IMR-90 (cell line): ENCODE results near the gene RALGPS1. TPM values are rescaled to one million over a fixed set of nuclear protein-coding genes. Genes with fewer than 3 reads are reported as not detected.

Source experiments
- ATAC-seq: fragments of 200-7000 bp; cut with Tn5 transposase; 2 replicates; pipeline ENCODE4 v1.9.1; 2020; ENCODE audit warnings: low read depth, mild to moderate bottlenecking, moderate library complexity
- BruUV-seq: library from RNA; stranded (reverse); fragments of 400-500 nt; replicated peaks from 2 replicates; lab custom pipeline; 2021; lab: Mats Ljungman, UMichigan
- CTCF ChIA-PET: fragments of 300-600 bp; formaldehyde crosslinking; extraction: SDS; loops from one replicate; lab custom pipeline; 2021; ENCODE audit warnings: antibody characterized with exemption; lab: Yijun Ruan, JAX
- POLR2A ChIA-PET: fragments of 300-600 bp; sonication (Branson Sonifier 250); formaldehyde crosslinking; loops from one replicate; lab custom pipeline; 2022; ENCODE audit warnings: antibody characterized with exemption; ENCODE audit not compliant: unreplicated experiment; lab: Charles Lee
- DNase-seq: peaks from one replicate; pipeline ENCODE4 v3.0.0; 2013
- H2AFZ ChIP-seq: replicated peaks from 2 replicates; pipeline ENCODE3; 2013; ENCODE audit warnings: low read length, mild to moderate bottlenecking; ENCODE audit not compliant: poor library complexity
- H2AK5ac ChIP-seq: 2 replicates; pipeline ENCODE4 v1.6.1; 2013; ENCODE audit warnings: low read depth, low read length, inconsistent platforms
- H2AK9ac ChIP-seq: replicated peaks from 2 replicates; pipeline ENCODE3; 2013; ENCODE audit warnings: mild to moderate bottlenecking, low read depth, low read length, moderate library complexity; ENCODE audit not compliant: poor library complexity
- H2BK120ac ChIP-seq: 2 replicates; pipeline ENCODE4 v1.6.1; 2013; ENCODE audit warnings: low read depth, low read length, inconsistent platforms
- H2BK15ac ChIP-seq: 3 replicates; pipeline ENCODE4 v1.6.1; 2013; ENCODE audit warnings: low read depth, low read length, inconsistent platforms
- H2BK20ac ChIP-seq: 2 replicates; pipeline ENCODE4 v1.6.1; 2013; ENCODE audit warnings: low read depth, mild to moderate bottlenecking, inconsistent platforms, low read length, moderate library complexity
- H2BK5ac ChIP-seq: 2 replicates; pipeline ENCODE4 v1.6.1; 2013; ENCODE audit warnings: mild to moderate bottlenecking, low read depth, low read length, inconsistent platforms; ENCODE audit not compliant: poor library complexity, severe bottlenecking
- H3K14ac ChIP-seq: replicated peaks from 2 replicates; pipeline ENCODE4 v1.6.1; 2013; ENCODE audit warnings: low read depth, low read length, inconsistent platforms
- H3K18ac ChIP-seq: 2 replicates; pipeline ENCODE4 v1.6.1; 2013; ENCODE audit warnings: low read depth, low read length, control low read depth
- H3K23ac ChIP-seq: 2 replicates; pipeline ENCODE4 v1.6.1; 2013; ENCODE audit warnings: low read depth, low read length, inconsistent platforms
- H3K27ac ChIP-seq: 2 replicates; pipeline ENCODE4 v1.5.1; 2013; ENCODE audit warnings: mild to moderate bottlenecking, control low read depth, low read length; ENCODE audit not compliant: insufficient read depth
- H3K27me3 ChIP-seq: 2 replicates; pipeline ENCODE4 v1.6.1; 2013; ENCODE audit warnings: low read length; ENCODE audit not compliant: control insufficient read depth, insufficient read depth
- H3K36me3 ChIP-seq: 2 replicates; pipeline ENCODE4 v1.6.1; 2013; ENCODE audit warnings: low read length, mixed read lengths; ENCODE audit not compliant: control insufficient read depth, insufficient read depth
- H3K4ac ChIP-seq: 2 replicates; pipeline ENCODE4 v1.6.1; 2013; ENCODE audit warnings: low read depth, low read length, inconsistent platforms
- H3K4me1 ChIP-seq: 2 replicates; pipeline ENCODE4 v1.6.1; 2013; ENCODE audit warnings: low read length, mixed read lengths; ENCODE audit not compliant: control insufficient read depth, insufficient read depth
- H3K4me2 ChIP-seq: 2 replicates; pipeline ENCODE4 v1.6.1; 2013; ENCODE audit warnings: low read depth, mild to moderate bottlenecking, control low read depth, low read length, moderate library complexity
- H3K4me3 ChIP-seq: 2 replicates; pipeline ENCODE4 v1.5.1; 2013; ENCODE audit warnings: low read depth, mild to moderate bottlenecking, control low read depth, low read length, moderate library complexity; ENCODE audit not compliant: insufficient read depth
- H3K56ac ChIP-seq: 2 replicates; pipeline ENCODE4 v1.6.1; 2013; ENCODE audit warnings: low read length, inconsistent platforms; ENCODE audit not compliant: insufficient read depth; ENCODE audit errors: extremely low read depth
- H3K79me1 ChIP-seq, 2 experiments: 2 replicates each; pipeline ENCODE4 v1.6.1; 2013; ENCODE audit warnings: low read length in 2 of 2, inconsistent platforms in 1 of 2, low read depth in 1 of 2
- H3K9ac ChIP-seq: 2 replicates; pipeline ENCODE4 v1.6.1; 2013; ENCODE audit warnings: low read depth, low read length, control low read depth
- H3K9me1 ChIP-seq: 2 replicates; pipeline ENCODE4 v1.6.1; 2013; ENCODE audit warnings: low read length, inconsistent platforms; ENCODE audit not compliant: insufficient read depth
- H3K9me3 ChIP-seq: 2 replicates; pipeline ENCODE4 v1.6.1; 2013; ENCODE audit warnings: low read length; ENCODE audit not compliant: control insufficient read depth, insufficient read depth
- H4K20me1 ChIP-seq: 2 replicates; pipeline ENCODE4 v1.6.1; 2013; ENCODE audit warnings: low read length, inconsistent platforms; ENCODE audit not compliant: insufficient read depth
- H4K5ac ChIP-seq: 2 replicates; pipeline ENCODE4 v1.6.1; 2013; ENCODE audit warnings: mild to moderate bottlenecking, low read depth, low read length, control low read depth
- H4K8ac ChIP-seq, 2 experiments: 2 replicates each; pipeline ENCODE4 v1.6.1; 2013; ENCODE audit warnings: low read depth in 2 of 2, low read length in 2 of 2, control low read depth in 1 of 2, inconsistent platforms in 1 of 2
- H4K91ac ChIP-seq: 2 replicates; pipeline ENCODE4 v1.6.1; 2013; ENCODE audit warnings: low read depth, low read length, inconsistent platforms; ENCODE audit not compliant: insufficient read depth
- BHLHE40 ChIP-seq: fragments of 150-350 bp; IDR thresholded peaks from 2 replicates; pipeline ENCODE4 v1.6.1; 2016; ENCODE audit warnings: mild to moderate bottlenecking, low read depth, low read length
- CEBPB ChIP-seq: IDR thresholded peaks from 2 replicates; pipeline ENCODE4 v1.6.1; 2012; ENCODE audit warnings: low read depth, low read length, improper control_type of control experiment
- CHD1 ChIP-seq: IDR thresholded peaks from 2 replicates; pipeline ENCODE4 v1.6.1; 2012; ENCODE audit warnings: low read depth, low read length, improper control_type of control experiment
- MAFK ChIP-seq: IDR thresholded peaks from 2 replicates; pipeline ENCODE4 v1.6.1; 2012; ENCODE audit warnings: low read depth, low read length, improper control_type of control experiment
- MAZ ChIP-seq: IDR thresholded peaks from 2 replicates; pipeline ENCODE4 v1.6.1; 2012; ENCODE audit warnings: low read depth, mild to moderate bottlenecking, low read length, improper control_type of control experiment, moderate library complexity, borderline replicate concordance
- MXI1 ChIP-seq: IDR thresholded peaks from 2 replicates; pipeline ENCODE4 v1.6.1; 2012; ENCODE audit warnings: low read depth, mild to moderate bottlenecking, low read length, moderate library complexity, borderline replicate concordance
- NFE2L2 ChIP-seq: fragments of 150-350 bp; IDR thresholded peaks from 2 replicates; pipeline ENCODE4 v1.6.1; 2016; ENCODE audit warnings: low read depth, mild to moderate bottlenecking, low read length
- POLR2A ChIP-seq: IDR thresholded peaks from 2 replicates; pipeline ENCODE4 v1.6.1; 2012; ENCODE audit warnings: mild to moderate bottlenecking, low read depth, low read length
- RAD21 ChIP-seq: IDR thresholded peaks from 2 replicates; pipeline ENCODE4 v1.6.1; 2012; ENCODE audit warnings: low read length, improper control_type of control experiment
- RCOR1 ChIP-seq: IDR thresholded peaks from 2 replicates; pipeline ENCODE4 v1.6.1; 2012; ENCODE audit warnings: mild to moderate bottlenecking, low read length, improper control_type of control experiment; ENCODE audit not compliant: insufficient replicate concordance
- RFX5 ChIP-seq: IDR thresholded peaks from 2 replicates; pipeline ENCODE4 v1.8.0; 2012; ENCODE audit warnings: low read depth, mild to moderate bottlenecking, low read length, moderate library complexity
- WGBS, 2 experiments: methylation state at CpG; one replicate each; pipeline versions ENCODE4 v1.1.5 to v1.1.7; 2013; ENCODE audit warnings: missing lambda C conversion rate in 2 of 2; ENCODE audit not compliant: insufficient read length in 1 of 2; ENCODE audit errors: extremely low coverage in 2 of 2; 5-methylcytosine and 5-hydroxymethylcytosine counted together
- dilution Hi-C: fragments of 300-500 bp; cut with HindIII; formaldehyde crosslinking; loops from one replicate; pipeline ENCODE4 v1.14.3; 2018; ENCODE audit warnings: low sequenced_read_pairs; ENCODE audit not compliant: unreplicated experiment
- in situ Hi-C: fragments of 300-500 bp; cut with MboI; formaldehyde crosslinking; loops from 3 replicates; pipeline ENCODE4 v1.14.3; 2019; ENCODE audit warnings: low sequenced_read_pairs, inconsistent platforms, mixed read lengths
- intact Hi-C: fragments of 100-400 bp; cut with micrococcal nuclease; formaldehyde crosslinking; loops from 2 replicates; pipeline ENCODE4 v1.10.0; 2022
- polyA plus RNA-seq, 3 experiments: library from polyadenylated mRNA; depleted of rRNA; stranded (reverse); fragments of >200 nt; gene quantifications; 2 replicates each; pipeline ENCODE4 v1.2.3, GENCODE V29; 2012; ENCODE audit warnings: low replicate concordance in 1 of 3
- total RNA-seq: library from RNA; depleted of rRNA; stranded (reverse); fragments of >200 nt; gene quantifications from 2 replicates; pipeline ENCODE4 v1.2.3, GENCODE V29; 2012
- TF ChIP-seq, protein P1 (sequence below): conservative IDR thresholded peaks from 2 replicates; pipeline ENCODE4 v1.5.1; 2012; ENCODE audit warnings: mild to moderate bottlenecking, low read depth, low read length, improper control_type of control experiment
- TF ChIP-seq, protein P2 (sequence below): fragments of 150-350 bp; IDR thresholded peaks from 2 replicates; pipeline ENCODE4 v1.6.1; 2017; ENCODE audit warnings: mild to moderate bottlenecking, antibody characterized with exemption, low read length, low read depth
- TF ChIP-seq, protein P3 (sequence below): fragments of 150-350 bp; IDR thresholded peaks from 2 replicates; pipeline ENCODE4 v1.6.1; 2016; ENCODE audit warnings: low read depth, mild to moderate bottlenecking, low read length, moderate library complexity, borderline replicate concordance

Gene RALGPS1
- total and polyA plus RNA-seq, 2 of the 4 experiments (the other 2 are of a cell fraction), result 0.90 to 2.8 TPM

GRCh38 chr9:127081250-127082185 is 166.9 kb downstream of the RALGPS1 start:
- Histone ChIP-seq H3K23ac (no peak overlapping the region), H2AFZ (no peak overlapping the region), H3K27me3 (no peaks in the 10 kb centered on the region), H4K20me1 (no peaks in the 10 kb centered on the region), H4K5ac (no peak overlapping the region), H3K4me2 (no peak overlapping the region), H4K91ac (no peak overlapping the region), H3K4me3 (no peak overlapping the region), H3K79me1 (no peaks in the 10 kb centered on the region), H2BK20ac (no peak overlapping the region), H2BK120ac (no peak overlapping the region), H3K18ac (no peak overlapping the region), H4K8ac (no peak overlapping the region), H2AK5ac (no peak overlapping the region), H2AK9ac (no peak overlapping the region), H3K36me3 (no peaks in the 10 kb centered on the region), H3K56ac (no peak overlapping the region), H3K27ac (no peak overlapping the region), H3K4ac (no peak overlapping the region), H3K14ac (no peak overlapping the region), H3K9me3 (0 out of 2 replicates have a peak, but pooled peaks cover 2% of the 10 kb centered on the region), H2BK5ac (no peak overlapping the region), H3K9ac (no peak overlapping the region), H2BK15ac (no peak overlapping the region), H3K9me1 (0 out of 2 replicates have a peak, but pooled peaks cover 2% of the 10 kb centered on the region), H3K4me1 (peaks cover 10% of the 10 kb centered on the region)
- WGBS, 2 experiments, result 90% methylated on average over 2 of the region's 8 CpGs; no CpG with 5 or more reads in 1 of the 2 experiments
- in situ Hi-C loops (no loop called here), dilution Hi-C loops (no loop called here), intact Hi-C loops (no loop called here)
- CTCF ChIA-PET, result no interaction called here
- POLR2A ChIA-PET, result no interaction called here
- DNase-seq (no peak), ATAC-seq (no peak)
- BruUV-seq, result no TSS peak
- no peak for TF ChIP-seq NFE2L2
- no peak for TF ChIP-seq MXI1
- no peak for TF ChIP-seq BHLHE40
- no peak for TF ChIP-seq MAFK
- TF ChIP-seq, protein P1, sequence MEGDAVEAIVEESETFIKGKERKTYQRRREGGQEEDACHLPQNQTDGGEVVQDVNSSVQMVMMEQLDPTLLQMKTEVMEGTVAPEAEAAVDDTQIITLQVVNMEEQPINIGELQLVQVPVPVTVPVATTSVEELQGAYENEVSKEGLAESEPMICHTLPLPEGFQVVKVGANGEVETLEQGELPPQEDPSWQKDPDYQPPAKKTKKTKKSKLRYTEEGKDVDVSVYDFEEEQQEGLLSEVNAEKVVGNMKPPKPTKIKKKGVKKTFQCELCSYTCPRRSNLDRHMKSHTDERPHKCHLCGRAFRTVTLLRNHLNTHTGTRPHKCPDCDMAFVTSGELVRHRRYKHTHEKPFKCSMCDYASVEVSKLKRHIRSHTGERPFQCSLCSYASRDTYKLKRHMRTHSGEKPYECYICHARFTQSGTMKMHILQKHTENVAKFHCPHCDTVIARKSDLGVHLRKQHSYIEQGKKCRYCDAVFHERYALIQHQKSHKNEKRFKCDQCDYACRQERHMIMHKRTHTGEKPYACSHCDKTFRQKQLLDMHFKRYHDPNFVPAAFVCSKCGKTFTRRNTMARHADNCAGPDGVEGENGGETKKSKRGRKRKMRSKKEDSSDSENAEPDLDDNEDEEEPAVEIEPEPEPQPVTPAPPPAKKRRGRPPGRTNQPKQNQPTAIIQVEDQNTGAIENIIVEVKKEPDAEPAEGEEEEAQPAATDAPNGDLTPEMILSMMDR, result no peak
- TF ChIP-seq POLR2A, result no peak
- TF ChIP-seq RCOR1, result no peak
- no peak for TF ChIP-seq CHD1
- no peak for TF ChIP-seq RAD21
- TF ChIP-seq, protein P2, sequence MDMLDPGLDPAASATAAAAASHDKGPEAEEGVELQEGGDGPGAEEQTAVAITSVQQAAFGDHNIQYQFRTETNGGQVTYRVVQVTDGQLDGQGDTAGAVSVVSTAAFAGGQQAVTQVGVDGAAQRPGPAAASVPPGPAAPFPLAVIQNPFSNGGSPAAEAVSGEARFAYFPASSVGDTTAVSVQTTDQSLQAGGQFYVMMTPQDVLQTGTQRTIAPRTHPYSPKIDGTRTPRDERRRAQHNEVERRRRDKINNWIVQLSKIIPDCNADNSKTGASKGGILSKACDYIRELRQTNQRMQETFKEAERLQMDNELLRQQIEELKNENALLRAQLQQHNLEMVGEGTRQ, result no peak
- TF ChIP-seq RFX5, result no peak
- no peak for TF ChIP-seq MAZ
- no peak for TF ChIP-seq CEBPB
- TF ChIP-seq, protein P3, sequence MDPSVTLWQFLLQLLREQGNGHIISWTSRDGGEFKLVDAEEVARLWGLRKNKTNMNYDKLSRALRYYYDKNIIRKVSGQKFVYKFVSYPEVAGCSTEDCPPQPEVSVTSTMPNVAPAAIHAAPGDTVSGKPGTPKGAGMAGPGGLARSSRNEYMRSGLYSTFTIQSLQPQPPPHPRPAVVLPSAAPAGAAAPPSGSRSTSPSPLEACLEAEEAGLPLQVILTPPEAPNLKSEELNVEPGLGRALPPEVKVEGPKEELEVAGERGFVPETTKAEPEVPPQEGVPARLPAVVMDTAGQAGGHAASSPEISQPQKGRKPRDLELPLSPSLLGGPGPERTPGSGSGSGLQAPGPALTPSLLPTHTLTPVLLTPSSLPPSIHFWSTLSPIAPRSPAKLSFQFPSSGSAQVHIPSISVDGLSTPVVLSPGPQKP, result no peak
